SK-N-SH (cell line): ENCODE results near the gene TOPAZ1.

Experiments used
- CTCF ChIP-seq: fragments of 200-600 bp; sonication (generic); IDR thresholded peaks from 2 replicates; pipeline ENCODE4 v1.6.1; 2017; ENCODE audit warnings: antibody characterized with exemption, mild to moderate bottlenecking, moderate library complexity
- ELF1 ChIP-seq: IDR thresholded peaks from 2 replicates; pipeline ENCODE4 v1.4.0; 2012
- EZH2phosphoT487 ChIP-seq: fragments of 200-600 bp; sonication (generic); IDR thresholded peaks from 2 replicates; pipeline ENCODE4 v1.6.1; 2017; ENCODE audit warnings: low read depth, mixed run types, mild to moderate bottlenecking, antibody characterized with exemption, moderate library complexity, borderline replicate concordance
- FOXJ3 ChIP-seq: sonication (generic); formaldehyde crosslinking; IDR thresholded peaks from 2 replicates; pipeline ENCODE4 v1.5.1; 2020; ENCODE audit warnings: mild to moderate bottlenecking, missing genetic modification reagents
- GABPA ChIP-seq: IDR thresholded peaks from 2 replicates; pipeline ENCODE4 v1.4.0; 2012; ENCODE audit warnings: low read depth, mild to moderate bottlenecking
- JUND ChIP-seq: IDR thresholded peaks from 2 replicates; pipeline ENCODE4 v1.4.0; 2012
- MAX ChIP-seq: IDR thresholded peaks from 2 replicates; pipeline ENCODE4 v1.4.0; 2012; ENCODE audit warnings: low read depth
- RAD21 ChIP-seq: IDR thresholded peaks from 2 replicates; pipeline ENCODE4 v1.6.1; 2012; ENCODE audit warnings: mild to moderate bottlenecking, low read length
- RCOR1 ChIP-seq: fragments of 150-350 bp; IDR thresholded peaks from 2 replicates; pipeline ENCODE4 v1.6.1; 2017; ENCODE audit warnings: antibody characterized with exemption, low read length
- RFX5 ChIP-seq: IDR thresholded peaks from 2 replicates; pipeline ENCODE4 v1.6.1; 2012; ENCODE audit warnings: mild to moderate bottlenecking, improper control_type of control experiment, low read length
- USF2 ChIP-seq: fragments of 150-350 bp; IDR thresholded peaks from 2 replicates; pipeline ENCODE4 v1.6.1; 2017; ENCODE audit warnings: antibody characterized with exemption, low read length, low read depth, borderline replicate concordance

- TF ChIP-seq RCOR1 (no peak), MAX (no peak), CTCF (no peak), RAD21 (no peak), FOXJ3 (no peak), USF2 (no peak), EZH2phosphoT487 (no peak), JUND (no peak), ELF1 (no peak), GABPA (no peak), RFX5 (no peak)
These were observed 9.3 kb upstream of the TOPAZ1 start for GRCh38 chr3:44232407-44232806.
